HepG2 (cell line): ENCODE results near the gene TUBB3. TPM values are rescaled to one million over a fixed set of nuclear protein-coding genes. Genes with fewer than 3 reads are reported as not detected.

Experiments used
- ELF4 ChIP-seq: sonication (generic); formaldehyde crosslinking; IDR thresholded peaks from 2 replicates; pipeline ENCODE4 v1.5.0; 2020; ENCODE audit warnings: missing genetic modification reagents, mild to moderate bottlenecking, moderate library complexity, borderline replicate concordance
- KLF16 ChIP-seq, 2 experiments: sonication (generic) in 1 of 2; formaldehyde crosslinking in 1 of 2; IDR thresholded peaks; 2 replicates each; pipeline versions ENCODE4 v1.6.1 to v1.8.0; 2016 to 2023; ENCODE audit warnings: missing genetic modification reagents in 2 of 2, missing compliant biosample characterization in 1 of 2
- MTF2 ChIP-seq: sonication (generic); formaldehyde crosslinking; IDR thresholded peaks from 2 replicates; pipeline ENCODE4 v1.5.0; 2020; ENCODE audit warnings: missing genetic modification reagents, borderline replicate concordance
- NR1H2 ChIP-seq: sonication (generic); formaldehyde crosslinking; IDR thresholded peaks from 2 replicates; pipeline ENCODE4 v1.8.1; 2022; ENCODE audit warnings: low read depth, missing genetic modification reagents, borderline replicate concordance
- NR2F2 ChIP-seq: IDR thresholded peaks from 2 replicates; pipeline ENCODE4 v1.6.1; 2012; ENCODE audit warnings: low read depth, inconsistent platforms, borderline replicate concordance
- PHF21A ChIP-seq: sonication (generic); formaldehyde crosslinking; IDR thresholded peaks from 2 replicates; pipeline ENCODE4 v1.5.0; 2020; ENCODE audit warnings: mild to moderate bottlenecking, missing genetic modification reagents
- RXRA ChIP-seq: sonication (generic); formaldehyde crosslinking; IDR thresholded peaks from 2 replicates; pipeline ENCODE4 v1.5.1; 2020; ENCODE audit warnings: missing genetic modification reagents
- SMAD9 ChIP-seq: sonication (generic); formaldehyde crosslinking; IDR thresholded peaks from 2 replicates; pipeline ENCODE4 v1.5.1; 2020; ENCODE audit warnings: mild to moderate bottlenecking, missing genetic modification reagents
- SOX6 ChIP-seq, 2 experiments: fragments of 450-650 bp in 1 of 2; sonication (generic) in 1 of 2; formaldehyde crosslinking in 1 of 2; IDR thresholded peaks; 2 replicates each; pipeline versions ENCODE4 v1.4.0 to v1.6.1; 2017 to 2020; ENCODE audit warnings: antibody characterized with exemption in 1 of 2, mild to moderate bottlenecking in 1 of 2, missing genetic modification reagents in 1 of 2
- TRIM24 ChIP-seq: sonication (generic); formaldehyde crosslinking; IDR thresholded peaks from 2 replicates; pipeline ENCODE4 v1.8.0; 2022; ENCODE audit warnings: mild to moderate bottlenecking, missing genetic modification reagents
- ZC3H13 ChIP-seq: sonication (generic); formaldehyde crosslinking; IDR thresholded peaks from 2 replicates; pipeline ENCODE4 v1.8.1; 2023; ENCODE audit warnings: mild to moderate bottlenecking, missing genetic modification reagents, moderate library complexity
- ZNF570 ChIP-seq: sonication (generic); formaldehyde crosslinking; IDR thresholded peaks from 2 replicates; pipeline ENCODE4 v1.4.0; 2020; ENCODE audit warnings: mild to moderate bottlenecking, missing genetic modification reagents, borderline replicate concordance
- ZNF746 ChIP-seq: sonication (generic); formaldehyde crosslinking; IDR thresholded peaks from 2 replicates; pipeline ENCODE4 v1.8.0; 2022; ENCODE audit warnings: mild to moderate bottlenecking, missing genetic modification reagents
- polyA plus RNA-seq, 8 experiments: library from polyadenylated mRNA; depleted of rRNA in 3 of 8; stranded (reverse) in 7 of 8; unstranded in 1 of 8; fragments of >200 nt; fragmentation: Illumina TruSeq in 4 of 8; extraction: Trizol in 4 of 8; gene quantifications; 2 replicates each; pipeline versions ENCODE4 v1.2.1 to v1.2.3, GENCODE V29; 2011 to 2016; ENCODE audit warnings: low read depth in 4 of 8, missing spikeins in 1 of 8, mixed read lengths in 1 of 8; ENCODE audit not compliant: insufficient read depth in 1 of 8
- total RNA-seq, 5 experiments: library from RNA; depleted of rRNA; stranded (reverse); fragments of >200 nt; fragmentation: Illumina TruSeq; extraction: Trizol; gene quantifications; 2 replicates each; pipeline ENCODE4 v1.2.3, GENCODE V29; 2016; ENCODE audit warnings: low read depth in 1 of 5
- TF ChIP-seq, protein P1 (sequence below): sonication (generic); formaldehyde crosslinking; IDR thresholded peaks from 2 replicates; pipeline ENCODE4 v1.4.0; 2020; ENCODE audit warnings: missing genetic modification reagents, borderline replicate concordance
- TF ChIP-seq, protein P2 (sequence below): IDR thresholded peaks from 2 replicates; pipeline ENCODE4 v1.6.1; 2016; ENCODE audit warnings: low read depth, missing genetic modification reagents, missing compliant biosample characterization

The TUBB3 gene
- total and polyA plus RNA-seq, 2 of the 13 experiments (the other 11 are each of a cell fraction or from before 2014, with no cell fraction given) = 110 to 185 TPM

DNA sequence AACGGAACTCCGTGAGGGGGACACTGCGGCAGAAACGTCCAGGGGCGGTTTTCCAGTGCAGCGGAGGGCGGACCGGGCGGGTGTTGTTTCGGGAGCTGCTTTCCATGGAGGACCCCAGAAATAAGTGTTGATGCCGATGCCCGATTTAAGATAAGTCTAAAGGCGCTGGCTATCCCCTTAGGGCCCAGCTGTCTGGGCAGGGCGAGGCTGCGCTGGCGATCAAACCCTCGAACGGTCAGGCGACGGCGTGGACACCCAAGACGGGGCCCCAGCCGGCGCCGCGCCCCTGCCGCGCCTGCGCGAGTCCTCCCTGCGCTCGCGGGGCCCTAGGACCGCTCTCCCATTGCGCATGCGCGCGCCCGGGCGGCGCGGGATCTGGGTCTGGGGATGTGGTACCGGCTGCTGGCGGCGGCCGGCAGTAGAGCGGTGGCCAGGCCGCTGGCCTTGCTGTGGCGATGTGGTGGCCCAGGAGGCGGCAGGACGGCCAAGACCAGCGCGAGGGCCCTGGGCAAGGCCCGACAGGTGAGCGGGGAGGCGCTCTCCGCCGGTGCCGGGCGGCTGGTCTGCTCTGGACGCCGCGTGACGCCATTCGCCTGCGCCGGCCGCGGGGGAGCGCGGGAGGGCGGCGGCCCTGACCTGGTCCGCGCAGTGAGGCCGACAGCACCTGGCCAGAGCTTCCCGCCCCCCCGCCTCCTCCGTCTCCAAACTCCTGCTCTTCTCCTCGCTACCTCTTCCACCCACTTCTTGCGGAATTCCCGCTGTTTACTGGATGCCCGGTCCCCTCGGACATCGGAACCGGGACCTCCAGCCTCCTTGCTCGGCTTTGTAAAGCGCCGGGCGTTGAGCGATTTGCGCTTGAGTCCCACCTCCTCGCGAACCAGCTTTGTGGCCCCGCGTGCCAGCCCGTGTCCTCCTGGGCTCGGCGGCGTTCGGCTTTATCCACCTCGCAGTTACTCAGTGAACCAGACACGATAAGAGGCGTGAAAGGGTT lies 49.4 kb downstream of the TUBB3 start (continued):
- TF ChIP-seq MTF2 (CRISPR knock-in tag) (peak; percentile 96; the same call in 1 of the 2 replicates), SOX6 (IDR thresholded peaks at IDR 0.05) (no peak), SOX6 (CRISPR knock-in tag; IDR thresholded peaks at IDR 0.05) (peak; percentile 36; the same call in 1 of the 2 replicates), ELF4 (no peak; the same call in 1 of the 2 replicates), ZC3H13 (CRISPR knock-in tag) (peak; percentile 10; the same call in 1 of the 2 replicates), PHF21A (CRISPR knock-in tag) (peak; percentile 83; the same call in 1 of the 2 replicates), NR2F2 (peak; percentile 62; the same call in 1 of the 2 replicates), ZNF746 (CRISPR knock-in tag) (peak; percentile 49; the same call in 1 of the 2 replicates), TRIM24 (no peak), KLF16 (CRISPR knock-in tag; IDR thresholded peaks at IDR 0.05) (peak; percentile 73 to 82; a peak in 3 of 4 replicates), SMAD9 (CRISPR knock-in tag) (peak; percentile 78; the same call in 1 of the 2 replicates), NR1H2 (peak; percentile 45; the same call in 1 of the 2 replicates), RXRA (CRISPR knock-in tag) (peak; percentile 56), ZNF570 (peak; percentile 53)
- TF ChIP-seq, protein P1, sequence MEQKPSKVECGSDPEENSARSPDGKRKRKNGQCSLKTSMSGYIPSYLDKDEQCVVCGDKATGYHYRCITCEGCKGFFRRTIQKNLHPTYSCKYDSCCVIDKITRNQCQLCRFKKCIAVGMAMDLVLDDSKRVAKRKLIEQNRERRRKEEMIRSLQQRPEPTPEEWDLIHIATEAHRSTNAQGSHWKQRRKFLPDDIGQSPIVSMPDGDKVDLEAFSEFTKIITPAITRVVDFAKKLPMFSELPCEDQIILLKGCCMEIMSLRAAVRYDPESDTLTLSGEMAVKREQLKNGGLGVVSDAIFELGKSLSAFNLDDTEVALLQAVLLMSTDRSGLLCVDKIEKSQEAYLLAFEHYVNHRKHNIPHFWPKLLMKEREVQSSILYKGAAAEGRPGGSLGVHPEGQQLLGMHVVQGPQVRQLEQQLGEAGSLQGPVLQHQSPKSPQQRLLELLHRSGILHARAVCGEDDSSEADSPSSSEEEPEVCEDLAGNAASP (CRISPR knock-in tag) = peak; percentile 47; the same call in 1 of the 2 replicates
- TF ChIP-seq, protein P2, sequence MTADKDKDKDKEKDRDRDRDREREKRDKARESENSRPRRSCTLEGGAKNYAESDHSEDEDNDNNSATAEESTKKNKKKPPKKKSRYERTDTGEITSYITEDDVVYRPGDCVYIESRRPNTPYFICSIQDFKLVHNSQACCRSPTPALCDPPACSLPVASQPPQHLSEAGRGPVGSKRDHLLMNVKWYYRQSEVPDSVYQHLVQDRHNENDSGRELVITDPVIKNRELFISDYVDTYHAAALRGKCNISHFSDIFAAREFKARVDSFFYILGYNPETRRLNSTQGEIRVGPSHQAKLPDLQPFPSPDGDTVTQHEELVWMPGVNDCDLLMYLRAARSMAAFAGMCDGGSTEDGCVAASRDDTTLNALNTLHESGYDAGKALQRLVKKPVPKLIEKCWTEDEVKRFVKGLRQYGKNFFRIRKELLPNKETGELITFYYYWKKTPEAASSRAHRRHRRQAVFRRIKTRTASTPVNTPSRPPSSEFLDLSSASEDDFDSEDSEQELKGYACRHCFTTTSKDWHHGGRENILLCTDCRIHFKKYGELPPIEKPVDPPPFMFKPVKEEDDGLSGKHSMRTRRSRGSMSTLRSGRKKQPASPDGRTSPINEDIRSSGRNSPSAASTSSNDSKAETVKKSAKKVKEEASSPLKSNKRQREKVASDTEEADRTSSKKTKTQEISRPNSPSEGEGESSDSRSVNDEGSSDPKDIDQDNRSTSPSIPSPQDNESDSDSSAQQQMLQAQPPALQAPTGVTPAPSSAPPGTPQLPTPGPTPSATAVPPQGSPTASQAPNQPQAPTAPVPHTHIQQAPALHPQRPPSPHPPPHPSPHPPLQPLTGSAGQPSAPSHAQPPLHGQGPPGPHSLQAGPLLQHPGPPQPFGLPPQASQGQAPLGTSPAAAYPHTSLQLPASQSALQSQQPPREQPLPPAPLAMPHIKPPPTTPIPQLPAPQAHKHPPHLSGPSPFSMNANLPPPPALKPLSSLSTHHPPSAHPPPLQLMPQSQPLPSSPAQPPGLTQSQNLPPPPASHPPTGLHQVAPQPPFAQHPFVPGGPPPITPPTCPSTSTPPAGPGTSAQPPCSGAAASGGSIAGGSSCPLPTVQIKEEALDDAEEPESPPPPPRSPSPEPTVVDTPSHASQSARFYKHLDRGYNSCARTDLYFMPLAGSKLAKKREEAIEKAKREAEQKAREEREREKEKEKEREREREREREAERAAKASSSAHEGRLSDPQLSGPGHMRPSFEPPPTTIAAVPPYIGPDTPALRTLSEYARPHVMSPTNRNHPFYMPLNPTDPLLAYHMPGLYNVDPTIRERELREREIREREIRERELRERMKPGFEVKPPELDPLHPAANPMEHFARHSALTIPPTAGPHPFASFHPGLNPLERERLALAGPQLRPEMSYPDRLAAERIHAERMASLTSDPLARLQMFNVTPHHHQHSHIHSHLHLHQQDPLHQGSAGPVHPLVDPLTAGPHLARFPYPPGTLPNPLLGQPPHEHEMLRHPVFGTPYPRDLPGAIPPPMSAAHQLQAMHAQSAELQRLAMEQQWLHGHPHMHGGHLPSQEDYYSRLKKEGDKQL (CRISPR knock-in tag) = no peak
